IPS-18c (cell line): ENCODE measurements around the gene CAMSAP2.
"Not testable (repeated sequence)": the region's sequence is repeated elsewhere in the genome, so short reads cannot be mapped to it uniquely, and the experiment has no call there.

Experiments
- H3K4me3 ChIP-seq: 2 replicates; pipeline ENCODE4 v1.7.0; 2013; ENCODE audit warnings: low read depth, mild to moderate bottlenecking, low read length, moderate library complexity; ENCODE audit not compliant: insufficient read depth
- H3K9me3 ChIP-seq: one replicate; pipeline ENCODE4 v1.6.1; 2013; ENCODE audit warnings: mild to moderate bottlenecking, low read length, moderate library complexity; ENCODE audit not compliant: control insufficient read depth, insufficient read depth

CAMSAP2 gene

DNA sequence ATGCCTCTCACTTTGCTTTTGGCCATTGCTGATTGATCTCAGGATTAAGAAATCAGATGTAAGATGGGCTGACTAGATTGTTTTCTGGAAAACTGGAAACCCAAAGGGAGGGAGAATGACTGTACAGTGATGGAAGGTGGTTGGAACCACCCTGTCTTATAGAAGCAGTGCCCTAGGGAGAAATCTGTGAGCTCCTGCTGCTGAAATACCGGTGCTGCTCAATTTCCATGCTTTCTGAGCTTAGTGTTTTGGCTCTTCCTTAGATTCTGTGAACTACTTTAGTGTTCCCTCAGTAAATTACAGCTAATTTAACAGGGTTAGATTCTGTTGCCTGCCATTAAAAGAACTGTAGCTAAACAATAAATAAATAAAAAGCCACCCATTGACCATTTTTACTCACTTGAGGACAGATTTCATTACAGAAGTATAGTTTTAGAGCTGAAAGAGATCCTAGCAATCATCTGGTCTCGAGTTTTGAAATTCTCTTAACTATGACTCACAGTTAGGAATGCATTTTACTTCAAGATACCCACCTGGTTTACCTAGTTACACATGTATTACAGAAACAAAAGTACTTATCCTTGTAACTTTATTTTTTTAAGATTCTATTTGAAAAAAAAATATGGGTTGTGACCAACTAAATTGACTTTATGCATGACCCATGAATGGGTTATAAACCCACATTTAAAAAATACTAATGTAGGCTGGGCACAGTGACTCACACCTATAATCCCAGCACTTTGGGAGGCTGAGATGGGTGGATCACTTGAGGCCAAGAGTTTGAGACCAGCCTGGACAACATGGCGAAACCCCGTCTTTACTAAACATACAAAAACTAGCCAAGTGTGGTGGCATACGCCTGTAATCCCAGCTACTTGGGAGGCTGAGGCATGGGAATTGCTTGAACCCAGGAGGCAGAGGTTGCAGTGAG lies 33.2 kb downstream of the CAMSAP2 start:
- H3K9me3 ChIP-seq, result no peaks in the 10 kb centered on the region
- no peak overlapping the region for H3K4me3 ChIP-seq

GRCh38 chr1:200774311-200774710 lies 35.6 kb downstream of the CAMSAP2 start:
- Histone ChIP-seq H3K9me3 (no peaks in the 10 kb centered on the region), H3K4me3 (no peak overlapping the region)

DNA sequence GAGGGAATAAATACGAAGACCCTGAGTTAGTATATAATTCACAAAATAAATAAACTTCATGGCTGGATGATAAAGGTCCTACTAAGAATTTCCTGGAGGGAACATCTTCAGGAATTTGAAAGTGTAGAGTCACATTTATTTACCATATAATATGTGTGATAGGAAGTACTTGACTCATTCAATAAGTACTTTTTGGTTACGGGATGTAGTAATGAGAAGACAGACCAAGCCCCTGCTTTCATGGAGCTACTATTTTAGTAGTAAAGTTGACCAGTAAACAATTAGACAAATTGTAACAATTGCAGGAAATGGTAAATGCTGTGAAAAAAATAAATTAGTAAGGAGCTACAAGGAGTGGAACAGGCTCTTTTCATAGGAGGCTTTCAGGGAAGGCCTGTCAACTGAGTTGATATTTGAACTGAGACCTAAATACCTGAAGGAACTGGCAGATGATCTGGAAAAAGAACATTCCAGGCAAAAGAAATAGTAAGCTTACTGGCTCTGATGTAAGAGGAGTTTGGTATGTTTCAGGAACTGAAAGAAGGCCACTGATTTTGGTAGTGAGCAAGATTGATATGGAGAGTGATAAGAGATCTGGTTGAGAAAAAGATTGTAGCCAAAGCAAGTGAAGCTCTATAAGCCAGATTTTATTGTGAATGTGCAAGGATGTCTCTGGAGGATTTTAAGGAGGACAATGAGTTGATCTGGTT lies 36.2 kb downstream of the CAMSAP2 start:
- Histone ChIP-seq H3K4me3 (no peak overlapping the region), H3K9me3 (no peaks in the 10 kb centered on the region)

GRCh38 chr1:200775850-200776249 lies 37.2 kb downstream of the CAMSAP2 start:
- Histone ChIP-seq H3K4me3 (no peak overlapping the region), H3K9me3 (no peaks in the 10 kb centered on the region)

DNA sequence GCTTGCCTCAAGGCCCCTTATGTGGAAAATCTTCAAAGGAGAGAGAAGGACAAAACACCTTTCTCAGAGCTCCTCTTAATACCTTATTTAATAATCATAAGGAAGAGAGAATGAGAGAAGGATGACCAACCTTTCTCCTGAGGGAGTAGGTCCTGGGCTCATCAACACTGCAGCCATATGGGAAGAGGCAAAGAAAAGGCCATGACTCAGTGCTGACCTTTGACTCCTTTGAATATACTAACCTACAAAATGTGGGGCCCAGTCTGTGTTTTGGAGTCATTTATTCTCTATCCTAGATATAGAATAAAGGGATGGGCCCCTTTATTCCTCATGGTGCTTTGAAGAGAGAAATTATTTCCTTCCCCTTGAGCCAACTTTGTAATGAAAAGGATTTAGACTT lies 38.3 kb downstream of the CAMSAP2 start:
- H3K9me3 ChIP-seq, result no peaks in the 10 kb centered on the region
- no peak overlapping the region for H3K4me3 ChIP-seq

DNA sequence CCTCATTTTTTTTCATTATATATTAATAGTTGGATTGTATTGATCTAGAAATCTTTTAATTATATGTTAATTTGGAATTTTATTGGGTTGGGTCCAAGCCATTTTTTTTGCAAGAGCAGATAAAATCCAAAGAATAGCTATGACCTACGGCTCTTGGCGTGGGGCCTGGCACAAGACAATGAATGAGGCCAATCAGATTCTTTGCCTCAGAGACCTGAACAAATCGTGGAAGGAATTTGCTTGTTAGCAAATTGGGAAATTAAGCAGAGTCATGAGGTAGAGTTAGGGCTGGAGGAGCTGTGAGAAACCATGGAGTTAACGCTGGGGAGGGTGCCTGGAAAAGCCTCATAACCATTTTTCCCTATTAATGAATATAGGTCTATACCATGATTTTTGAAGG lies 40.1 kb downstream of the CAMSAP2 start:
- Histone ChIP-seq H3K9me3 (peaks cover 8% of the 10 kb centered on the region), H3K4me3 (no peak overlapping the region)

GRCh38 chr1:200779326-200779725 lies 40.6 kb downstream of the CAMSAP2 start:
- Histone ChIP-seq H3K4me3 (no peak overlapping the region), H3K9me3 (peaks cover 8% of the 10 kb centered on the region)

- H3K9me3 ChIP-seq, result peaks cover 8% of the 10 kb centered on the region
- no peak overlapping the region for H3K4me3 ChIP-seq
These were observed 42.1 kb downstream of the CAMSAP2 start for GRCh38 chr1:200780545-200781369.

- peaks cover 8% of the 10 kb centered on the region for H3K9me3 ChIP-seq
These were observed 45.2 kb downstream of the CAMSAP2 start for GRCh38 chr1:200783926-200784325.

DNA sequence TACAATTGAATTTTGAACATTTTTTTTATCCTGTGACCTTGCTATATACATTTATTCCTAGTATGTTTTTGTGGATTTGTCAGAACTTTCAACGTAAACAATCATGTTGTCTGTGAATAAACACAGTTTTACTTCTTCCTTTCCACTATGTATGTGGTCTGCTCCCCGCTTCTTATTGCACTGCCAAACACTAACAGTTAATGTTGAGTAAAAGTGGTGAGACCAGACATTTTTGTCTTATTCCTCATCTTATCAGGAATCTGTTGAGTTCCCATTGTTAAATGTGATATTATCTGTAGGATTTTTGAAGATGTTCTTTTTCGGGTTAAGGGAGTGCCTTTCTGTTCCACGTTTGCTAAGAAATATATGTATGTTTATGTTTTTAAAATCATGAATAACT lies 45.9 kb downstream of the CAMSAP2 start:
- Histone ChIP-seq H3K9me3 (peaks cover 8% of the 10 kb centered on the region), H3K4me3 (no peak overlapping the region)

More at GRCh38 chr1:200783926-200784325, 45.2 kb downstream of the CAMSAP2 start:
- no peak overlapping the region for H3K4me3 ChIP-seq

GRCh38 chr1:200786788-200787187 lies 48.1 kb downstream of the CAMSAP2 start:
- Histone ChIP-seq H3K9me3 (peaks cover 8% of the 10 kb centered on the region), H3K4me3 (no peak overlapping the region)

GRCh38 chr1:200787896-200788387 lies 49.2 kb downstream of the CAMSAP2 start:
- no peak overlapping the region for H3K4me3 ChIP-seq
- H3K9me3 ChIP-seq, result no peaks in the 10 kb centered on the region

- H3K9me3 ChIP-seq, H3K4me3 ChIP-seq: not testable (repeated sequence)
These were observed 52.3 kb downstream of the CAMSAP2 start for GRCh38 chr1:200791012-200791411.

GRCh38 chr1:200793677-200794076 lies 55.0 kb downstream of the CAMSAP2 start:
- Histone ChIP-seq H3K4me3 (no peak overlapping the region), H3K9me3 (no peaks in the 10 kb centered on the region)

DNA sequence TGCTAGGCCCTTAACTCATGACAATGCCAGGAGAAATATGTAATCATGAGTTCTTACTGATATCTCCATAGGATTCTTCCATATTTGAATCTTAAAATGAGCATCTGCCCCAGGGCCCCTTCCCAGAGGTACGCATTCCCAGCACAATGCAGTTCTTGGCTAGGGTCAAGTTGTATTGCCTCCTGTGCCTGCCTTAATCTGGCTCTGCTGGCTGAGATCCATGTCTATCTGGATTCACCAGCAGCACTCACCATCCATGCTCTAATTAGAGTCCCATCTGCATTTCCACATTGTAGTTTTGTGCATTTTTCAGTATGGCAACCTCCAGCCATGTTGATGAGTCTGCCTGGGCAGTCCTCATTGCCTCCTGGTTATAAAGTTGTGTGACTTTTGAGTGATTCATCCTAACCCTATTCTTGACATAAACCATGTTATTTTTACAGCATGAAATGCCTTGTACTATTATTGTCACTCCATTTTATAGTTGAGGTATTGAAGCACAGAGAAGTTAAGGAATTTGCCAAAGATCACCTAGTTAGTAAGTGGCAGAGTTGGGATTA lies 55.9 kb downstream of the CAMSAP2 start:
- Histone ChIP-seq H3K9me3 (no peaks in the 10 kb centered on the region), H3K4me3 (no peak overlapping the region)

DNA sequence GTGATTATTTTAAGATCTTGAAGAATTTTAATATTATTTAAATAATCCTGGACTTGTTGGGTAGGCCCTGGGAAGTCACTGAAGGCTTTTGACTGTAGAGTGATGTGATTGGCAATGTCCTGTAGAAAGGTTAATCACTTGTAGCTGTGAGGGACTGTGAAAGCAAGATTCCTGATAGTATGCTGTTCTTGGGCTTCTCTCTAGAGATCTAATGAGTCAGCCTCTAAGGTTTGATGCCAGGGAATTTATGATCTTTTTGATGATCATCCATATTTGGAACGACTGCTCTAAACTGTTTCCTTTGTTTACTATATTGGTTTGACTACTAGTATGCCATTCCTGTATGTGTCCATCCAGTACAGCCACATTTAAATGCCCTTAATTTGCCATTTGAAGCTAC lies 56.5 kb downstream of the CAMSAP2 start:
- Histone ChIP-seq H3K4me3 (no peak overlapping the region), H3K9me3 (no peaks in the 10 kb centered on the region)

DNA sequence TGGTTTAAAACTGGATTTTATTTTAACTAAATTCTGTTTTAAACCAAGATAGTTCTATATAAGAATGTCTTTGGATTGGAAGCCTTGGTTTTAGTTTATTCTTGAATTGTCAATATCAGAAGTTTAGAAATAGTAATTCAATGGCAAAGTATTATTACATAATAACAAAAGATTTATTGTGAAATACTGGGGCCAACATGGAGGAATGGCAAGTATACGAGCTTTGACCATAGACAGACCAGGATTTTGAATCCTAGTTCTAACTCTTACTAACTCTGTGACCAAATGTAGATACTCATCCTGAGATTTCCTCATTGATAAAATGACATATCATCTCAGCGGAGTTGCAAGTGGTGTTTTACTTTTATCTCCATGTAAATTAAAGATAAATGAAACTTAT lies 63.3 kb downstream of the CAMSAP2 start:
- Histone ChIP-seq H3K4me3 (no peak overlapping the region), H3K9me3 (no peaks in the 10 kb centered on the region)
